NK-92 (cell line): ENCODE data around the gene PARVA.
"Not testable (repeated sequence)": the region's sequence is repeated elsewhere in the genome, so short reads cannot be mapped to it uniquely, and the experiment has no call there.

Experiments
- DNase-seq: peaks from one replicate; lab custom pipeline; 2025; ENCODE audit not compliant: unreplicated experiment; lab: John Stamatoyannopoulos, UW

The PARVA gene, protein sequence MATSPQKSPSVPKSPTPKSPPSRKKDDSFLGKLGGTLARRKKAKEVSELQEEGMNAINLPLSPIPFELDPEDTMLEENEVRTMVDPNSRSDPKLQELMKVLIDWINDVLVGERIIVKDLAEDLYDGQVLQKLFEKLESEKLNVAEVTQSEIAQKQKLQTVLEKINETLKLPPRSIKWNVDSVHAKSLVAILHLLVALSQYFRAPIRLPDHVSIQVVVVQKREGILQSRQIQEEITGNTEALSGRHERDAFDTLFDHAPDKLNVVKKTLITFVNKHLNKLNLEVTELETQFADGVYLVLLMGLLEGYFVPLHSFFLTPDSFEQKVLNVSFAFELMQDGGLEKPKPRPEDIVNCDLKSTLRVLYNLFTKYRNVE

DNA sequence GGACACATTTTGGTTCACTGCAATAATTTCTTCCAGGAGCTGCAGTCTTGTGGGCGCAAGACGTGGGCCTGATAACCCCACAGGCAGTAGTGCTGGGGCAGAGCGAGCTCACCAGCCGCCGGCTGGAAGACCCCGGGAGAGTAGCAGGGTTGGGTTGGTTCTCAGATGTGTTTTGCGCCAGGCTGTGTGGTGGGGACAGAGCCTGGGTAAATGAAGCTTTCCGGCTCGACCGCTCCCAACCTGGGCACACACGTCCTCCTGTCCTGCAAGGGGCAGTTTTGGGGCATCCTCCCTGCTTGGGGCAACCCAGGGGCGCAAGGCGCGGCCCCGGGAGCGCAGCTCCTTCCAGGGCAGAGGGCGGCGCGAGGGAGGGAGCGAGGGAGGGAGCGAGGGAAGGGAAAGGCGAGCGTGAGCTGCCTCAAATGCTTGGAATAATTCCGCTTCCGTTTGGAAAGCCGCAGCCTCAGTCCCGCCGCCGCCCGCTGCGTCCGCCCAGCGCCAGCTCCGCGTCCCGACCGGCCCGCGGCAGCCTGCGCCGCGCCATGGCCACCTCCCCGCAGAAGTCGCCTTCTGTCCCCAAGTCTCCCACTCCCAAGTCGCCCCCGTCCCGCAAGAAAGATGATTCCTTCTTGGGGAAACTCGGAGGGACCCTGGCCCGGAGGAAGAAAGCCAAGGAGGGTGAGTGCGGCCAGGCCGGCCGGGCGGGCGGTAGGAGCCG is at the start of gene PARVA:
PARVA (plus strand) TSS at position 466 of the 718 bp plus-strand sequence; CDS start at position 543, 77 bp downstream.
- DNase-seq: no peak

DNA sequence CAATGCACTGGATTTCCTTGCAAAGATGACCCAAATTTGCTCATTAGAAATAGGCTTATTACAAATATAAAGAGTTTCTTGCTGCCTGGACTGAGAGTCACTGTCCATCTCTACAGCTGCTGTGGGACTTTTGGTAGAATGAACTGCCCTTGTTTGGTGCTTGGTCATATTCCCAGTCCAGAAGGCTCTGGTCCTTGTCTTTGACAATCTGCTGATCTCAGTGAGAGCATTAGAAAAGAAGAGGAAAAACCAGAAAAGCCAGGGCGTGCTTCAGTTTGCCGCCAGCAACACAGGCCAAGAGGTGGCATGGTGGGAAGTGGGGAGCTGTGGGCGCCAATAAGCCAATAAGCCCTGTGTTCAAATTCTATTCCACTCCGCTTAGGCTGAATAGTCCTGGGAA is 48.2 kb upstream of the PARVA start:
- DNase-seq: no peak

DNA sequence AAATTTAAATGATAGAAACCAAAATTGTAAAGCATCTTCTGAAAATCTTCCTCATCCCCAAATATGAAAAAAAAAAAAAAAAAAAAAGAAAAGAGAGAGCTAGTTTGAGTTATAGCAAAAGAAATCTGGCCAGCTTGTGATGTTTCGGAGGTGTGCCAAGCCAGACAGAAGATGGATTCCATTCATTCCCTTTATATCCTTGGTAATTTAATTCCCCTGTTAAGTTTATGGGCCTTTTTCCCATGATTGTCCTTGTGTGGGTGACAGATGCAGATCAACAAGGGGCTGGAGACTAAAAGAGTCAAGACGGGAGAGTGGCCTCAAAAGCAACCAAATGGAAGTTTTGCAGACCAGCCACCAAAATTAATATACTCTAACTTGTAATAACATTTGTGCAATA is 47.6 kb upstream of the PARVA start:
- DNase-seq: no peak

DNA sequence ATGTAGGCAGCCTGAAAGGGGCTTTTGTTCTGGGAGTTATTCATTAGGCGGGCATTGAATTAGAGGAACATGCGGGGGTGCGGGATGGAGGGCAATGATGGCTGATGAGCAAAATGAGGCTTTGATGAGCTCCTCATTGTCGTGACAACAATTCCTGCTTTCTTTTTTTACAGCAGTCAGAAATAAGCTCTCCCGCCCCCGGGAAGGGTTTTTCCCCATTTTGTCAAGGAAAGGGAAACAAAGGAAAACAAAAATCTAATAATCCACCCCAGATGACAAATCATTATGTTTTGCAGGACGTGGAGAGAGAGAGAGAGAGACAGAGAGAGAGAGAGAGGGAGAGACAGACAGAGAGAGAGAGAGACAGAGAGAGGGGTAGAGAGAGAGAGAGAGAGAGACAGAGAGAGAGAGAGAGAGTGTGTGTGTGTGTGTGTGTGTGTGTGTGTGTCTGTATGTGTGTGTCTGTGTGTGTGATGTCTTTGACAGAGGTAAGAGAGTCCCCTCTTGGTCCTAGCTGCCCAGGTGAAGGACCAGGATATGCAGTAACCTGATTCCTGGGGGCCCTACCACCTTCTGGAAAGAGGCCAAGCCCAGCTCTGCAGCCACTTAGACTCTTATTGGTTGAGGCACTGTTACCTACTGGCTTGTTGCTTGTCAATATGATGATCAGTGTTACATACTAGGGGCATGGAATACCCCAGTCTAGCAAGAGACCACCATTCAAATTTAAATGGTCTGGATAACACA is 46.7 kb upstream of the PARVA start:
- DNase-seq: no peak

DNA sequence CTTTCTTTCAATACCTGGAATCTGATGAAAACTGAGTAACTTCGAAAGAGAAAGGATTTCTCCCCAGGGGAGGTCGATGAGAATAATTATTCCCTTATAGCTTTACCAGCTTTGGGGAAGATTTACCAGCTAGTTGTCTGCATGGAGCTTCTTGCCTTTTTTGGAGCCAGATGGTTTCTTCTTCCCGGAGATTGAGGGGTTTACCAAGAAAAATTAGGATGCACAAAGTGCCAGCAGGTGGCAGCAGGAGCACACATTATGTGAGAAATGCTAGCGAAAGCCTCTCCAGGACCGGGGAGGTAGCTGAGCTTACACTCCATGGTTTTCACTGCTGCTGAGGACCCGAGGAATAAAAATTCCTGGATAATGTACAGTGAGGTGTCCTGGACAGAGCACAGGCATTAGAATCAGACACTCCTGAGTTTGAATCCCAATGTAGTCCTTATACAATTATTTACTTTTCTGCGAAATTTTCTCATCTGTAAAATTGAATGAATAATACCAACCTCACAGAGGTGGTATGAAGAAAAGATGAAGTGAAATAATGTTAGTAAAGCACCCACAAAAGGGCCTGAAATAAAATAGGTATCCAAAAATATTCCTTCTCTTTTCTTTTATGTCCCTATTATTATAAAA is 46.0 kb upstream of the PARVA start:
- DNase-seq: peak; percentile 15

DNA sequence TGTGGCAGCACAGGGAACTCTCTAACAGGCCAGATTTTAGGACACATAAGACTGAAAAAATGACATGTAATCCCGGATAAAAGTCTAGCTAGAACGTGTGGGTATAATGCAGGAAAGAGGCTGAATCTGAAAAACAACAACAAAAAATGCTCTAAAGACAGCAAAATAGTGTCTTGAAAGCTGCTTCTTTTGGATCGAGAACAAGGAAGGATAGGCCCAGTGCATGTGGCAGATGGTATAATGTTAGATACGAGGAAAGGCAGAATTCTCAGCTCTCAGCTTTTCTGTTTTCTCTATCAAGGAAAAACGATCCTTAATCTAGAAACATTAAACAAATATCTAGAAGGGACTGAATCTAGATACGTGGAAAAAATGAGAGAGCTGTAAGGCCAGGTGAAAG is 33.8 kb upstream of the PARVA start:
- no peak for DNase-seq

DNA sequence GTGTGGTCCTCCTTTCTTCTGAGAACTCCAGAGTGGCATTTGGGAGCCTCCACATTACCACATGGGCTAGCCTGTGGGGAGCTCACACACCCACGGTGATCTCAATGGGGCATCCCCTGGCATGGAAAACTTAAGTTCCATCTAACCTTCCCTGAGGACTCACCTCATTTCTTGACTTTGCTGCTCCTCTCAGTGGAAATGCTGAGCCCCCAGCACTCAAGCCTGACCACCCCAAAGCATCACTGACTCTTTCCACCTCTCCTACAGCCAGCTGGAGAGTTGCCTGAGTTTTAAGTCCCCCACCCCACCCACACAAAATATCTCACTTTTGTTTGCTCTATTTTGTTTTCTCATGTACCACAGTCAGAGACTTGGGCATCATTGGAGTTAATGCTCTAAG is 23.8 kb upstream of the PARVA start:
- DNase-seq: no peak

DNA sequence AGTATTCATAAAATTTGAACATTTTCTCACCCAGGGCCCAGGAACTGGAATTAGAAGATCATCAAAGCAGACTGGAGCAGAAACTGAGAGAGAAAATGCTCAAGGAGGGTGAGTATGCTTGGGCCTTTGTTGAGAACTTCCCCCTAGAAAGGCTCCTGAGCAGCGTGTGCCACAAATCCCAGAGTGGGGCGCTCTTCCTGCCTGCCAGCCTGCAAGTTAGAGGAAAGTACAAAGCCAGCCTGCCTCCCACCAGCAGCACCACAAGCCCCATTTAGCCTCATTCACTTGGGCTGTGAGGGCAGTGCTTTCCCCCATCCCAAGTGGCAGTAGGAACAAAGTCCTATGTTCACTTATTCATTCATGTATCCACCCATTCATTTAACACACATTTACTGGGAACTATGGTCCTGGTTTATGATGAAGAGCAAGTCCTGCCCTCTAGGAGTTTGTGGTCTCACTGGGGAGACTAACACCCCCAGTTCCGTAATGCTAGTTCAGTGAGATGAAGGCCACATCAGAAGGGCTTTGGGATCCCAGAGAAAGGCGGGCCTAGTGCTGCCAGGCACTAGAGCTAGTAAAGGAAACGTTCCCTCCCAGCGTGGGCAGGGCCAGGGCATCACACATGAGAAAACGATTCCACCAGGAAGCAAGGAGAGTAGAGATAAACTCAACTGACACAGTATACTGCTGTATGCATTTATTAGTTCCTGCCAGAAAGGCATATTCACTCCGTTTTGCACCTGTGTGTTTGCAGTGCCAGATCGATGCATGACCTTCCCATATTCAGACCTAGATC is 22.4 kb upstream of the PARVA start:
- no peak for DNase-seq

DNA sequence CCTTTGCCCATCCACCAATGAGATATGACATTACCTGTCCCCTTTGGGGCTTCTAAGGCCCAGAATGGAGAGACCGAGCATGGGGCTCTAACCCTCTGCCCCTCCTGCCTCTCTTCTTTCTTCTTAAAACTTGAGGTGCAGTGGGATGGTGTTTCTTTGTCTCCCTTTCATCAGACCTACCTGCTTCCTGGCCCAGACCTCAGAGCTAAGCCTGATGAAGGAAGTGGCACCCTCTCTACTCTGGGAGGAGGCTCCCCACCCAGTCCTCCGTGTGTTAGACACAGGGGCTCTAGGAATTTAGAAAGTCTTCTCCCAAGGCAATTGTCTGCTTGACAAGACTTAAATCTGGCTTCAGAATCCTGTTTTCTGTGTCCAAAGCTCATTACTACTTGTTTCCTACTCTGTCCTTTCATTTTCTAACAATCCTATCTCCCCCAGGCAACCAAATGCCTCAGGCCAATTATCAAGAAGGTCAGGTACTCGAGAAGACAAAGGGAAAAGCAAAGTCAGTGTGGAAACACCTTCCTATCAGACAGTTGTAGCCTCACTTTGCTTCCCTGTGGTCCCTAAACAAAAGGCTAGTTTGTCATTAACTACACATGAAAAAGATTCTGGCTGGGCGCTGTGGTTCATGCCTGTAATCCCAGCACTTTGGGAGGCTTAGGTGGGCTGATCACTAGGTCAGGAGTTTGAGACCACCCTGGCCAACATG is 20.3 kb upstream of the PARVA start:
- no peak for DNase-seq

DNA sequence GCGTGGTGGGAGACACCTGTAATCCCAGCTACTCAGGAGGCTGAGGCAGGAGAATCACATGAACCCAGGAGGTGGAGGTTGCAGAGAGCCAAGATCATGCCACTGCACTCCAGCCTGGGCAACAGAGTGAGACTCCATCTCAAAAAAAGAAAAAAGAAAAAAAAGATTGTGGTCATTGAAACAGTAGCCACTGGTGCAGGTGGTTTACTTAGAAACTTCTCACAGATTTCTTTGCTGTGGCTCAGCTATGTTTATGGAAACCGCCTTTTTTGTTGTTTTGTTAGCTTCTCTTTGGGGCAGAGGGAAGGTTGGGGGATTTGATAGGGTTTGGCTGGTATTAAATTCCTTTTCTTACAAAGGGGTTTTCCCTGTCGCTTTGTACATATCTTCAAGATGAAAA is 19.7 kb upstream of the PARVA start:
- not testable (repeated sequence) for DNase-seq

DNA sequence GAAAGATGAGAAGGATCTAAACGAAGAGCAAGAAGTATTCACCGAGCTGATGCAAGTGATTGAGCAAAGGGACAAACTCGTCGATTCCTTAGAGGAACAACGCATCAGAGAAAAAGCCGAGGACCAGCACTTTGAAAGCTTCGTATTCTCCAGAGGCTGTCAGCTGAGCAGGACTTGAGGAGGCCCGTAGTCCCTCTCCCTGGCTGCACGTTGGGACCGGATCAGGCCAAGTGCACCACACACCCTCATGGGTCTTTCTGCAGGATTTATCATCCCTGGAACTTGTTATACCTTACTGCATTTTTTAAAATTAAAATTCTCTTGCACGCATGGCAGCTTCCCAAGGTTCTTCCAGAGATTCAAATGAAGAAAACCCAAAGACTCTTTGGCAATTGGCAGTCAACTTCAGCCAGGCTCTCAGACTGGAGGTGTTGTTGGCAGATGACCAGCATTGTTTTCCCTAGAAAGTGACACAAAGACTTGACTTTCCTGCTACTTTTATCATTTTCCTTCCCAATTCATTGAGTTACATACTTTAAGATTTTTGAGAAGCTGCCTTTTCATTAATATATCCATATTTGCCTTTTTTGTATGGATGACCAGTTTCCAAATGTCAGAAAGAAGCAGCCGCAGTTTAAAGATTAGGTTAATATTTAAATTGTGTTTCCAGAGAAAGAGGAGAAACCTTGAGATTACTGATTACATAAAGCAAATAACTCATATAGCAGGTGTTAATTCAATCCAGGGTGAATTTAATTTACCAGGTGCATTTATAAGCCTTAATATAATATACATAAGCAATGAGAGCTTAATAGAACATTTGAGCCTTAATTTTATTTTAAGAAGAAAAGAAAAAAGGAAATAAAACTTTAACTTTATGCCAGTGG is 18.8 kb upstream of the PARVA start:
- no peak for DNase-seq

DNA sequence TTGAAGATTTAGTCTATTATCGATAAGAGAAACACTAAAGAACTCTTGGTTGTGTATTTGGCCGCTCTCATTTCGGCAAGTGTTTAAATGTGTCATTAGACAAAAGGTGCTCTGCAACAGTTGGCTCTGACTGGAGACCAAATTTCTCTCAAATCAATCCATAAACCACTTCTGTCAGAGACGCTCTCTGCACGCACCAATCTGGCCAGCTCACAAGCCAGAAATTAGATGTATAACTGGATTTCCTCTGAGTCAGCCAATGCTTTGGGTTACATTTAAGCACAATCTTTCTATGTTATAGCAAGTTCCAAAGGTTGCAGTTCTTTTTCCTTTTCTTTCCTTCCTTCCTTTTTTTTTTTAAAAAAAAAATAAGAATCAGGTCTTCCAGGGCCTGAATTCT is 17.6 kb upstream of the PARVA start:
- DNase-seq: no peak

DNA sequence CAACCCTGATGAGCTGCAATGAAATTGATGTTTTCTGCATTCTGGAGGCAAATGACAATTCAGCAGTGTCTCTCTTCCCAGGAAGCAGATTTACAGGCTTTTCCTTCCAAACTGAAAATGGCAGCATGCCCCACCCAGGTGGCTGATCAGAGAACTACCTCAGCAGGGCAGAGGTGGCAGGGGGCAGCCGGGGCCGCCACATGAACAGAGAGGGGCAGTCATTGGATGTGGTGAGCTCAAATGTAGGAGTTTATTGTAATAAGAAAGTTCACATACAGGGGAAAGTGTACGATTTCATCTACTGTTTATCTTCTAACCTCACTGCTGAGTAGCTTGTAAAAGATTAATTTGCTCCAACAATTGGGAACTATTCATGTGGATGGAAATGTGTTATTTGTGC is 15.7 kb upstream of the PARVA start:
- DNase-seq: no peak

DNA sequence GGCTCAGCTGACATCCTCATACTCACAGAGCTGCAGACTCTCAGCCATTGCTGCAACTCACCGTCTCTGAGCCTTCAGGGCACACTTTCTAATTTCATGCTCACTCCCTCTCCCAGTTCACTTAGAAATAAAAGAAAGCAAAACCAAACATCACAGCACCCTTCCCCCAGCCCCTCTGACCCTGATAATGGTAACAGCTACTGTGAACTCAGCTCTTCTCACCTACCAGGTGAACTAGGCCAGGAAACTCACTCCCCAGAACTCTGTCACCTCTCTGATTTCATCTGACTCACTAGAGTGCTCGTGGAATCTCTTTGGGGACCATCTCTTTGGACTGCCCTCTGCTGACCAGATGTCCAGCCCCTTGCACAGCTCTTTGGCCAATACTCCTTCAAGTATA is 14.5 kb upstream of the PARVA start:
- DNase-seq: no peak

DNA sequence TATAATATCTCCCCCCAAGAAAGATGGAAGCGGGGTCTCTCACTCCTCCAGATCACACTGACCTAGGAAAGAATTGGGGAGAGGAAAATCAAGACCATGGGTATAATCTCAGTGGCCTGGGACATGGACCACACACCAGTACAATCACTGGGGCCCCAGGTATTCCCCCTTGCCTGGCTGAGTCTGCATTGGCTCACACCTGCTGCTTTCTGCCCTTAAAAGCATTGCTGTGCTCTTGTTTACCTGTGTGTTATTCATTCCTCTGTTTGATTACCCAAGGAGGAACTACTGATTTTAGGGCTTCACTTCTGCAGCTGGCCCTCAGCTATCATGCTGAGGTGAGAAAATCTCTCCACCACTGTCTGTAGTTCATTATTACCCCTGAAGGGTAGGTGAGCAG is 14.0 kb upstream of the PARVA start:
- no peak for DNase-seq

DNA sequence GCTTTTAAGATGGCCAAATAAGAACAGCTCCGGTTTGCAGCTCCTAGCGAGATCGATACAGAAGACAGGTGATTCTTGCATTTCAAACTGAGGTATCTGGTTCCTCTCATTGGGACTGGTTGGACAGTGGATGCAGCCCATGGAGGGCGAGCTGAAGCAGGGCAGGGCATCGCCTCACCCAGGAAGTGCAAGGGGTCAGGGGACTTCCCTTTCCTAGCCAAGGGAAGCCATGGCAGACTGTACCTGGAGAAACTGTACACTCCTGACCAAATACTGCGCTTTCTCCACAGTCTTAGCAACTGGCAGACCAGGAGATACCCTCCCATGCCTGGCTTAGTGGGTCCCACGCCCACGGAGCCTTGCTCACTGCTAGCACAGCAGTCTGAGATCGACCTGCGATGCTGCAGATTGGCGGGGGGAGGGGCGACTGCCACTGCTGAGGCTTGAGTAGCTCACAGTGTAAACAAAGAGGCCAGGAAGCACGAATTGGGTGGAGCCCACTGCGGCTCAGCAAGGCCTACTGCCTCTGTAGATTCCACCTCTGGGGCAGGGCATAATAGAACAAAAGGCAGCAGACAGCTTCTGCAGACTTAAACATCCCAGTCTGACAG is 11.3 kb upstream of the PARVA start:
- DNase-seq: not testable (repeated sequence)

DNA sequence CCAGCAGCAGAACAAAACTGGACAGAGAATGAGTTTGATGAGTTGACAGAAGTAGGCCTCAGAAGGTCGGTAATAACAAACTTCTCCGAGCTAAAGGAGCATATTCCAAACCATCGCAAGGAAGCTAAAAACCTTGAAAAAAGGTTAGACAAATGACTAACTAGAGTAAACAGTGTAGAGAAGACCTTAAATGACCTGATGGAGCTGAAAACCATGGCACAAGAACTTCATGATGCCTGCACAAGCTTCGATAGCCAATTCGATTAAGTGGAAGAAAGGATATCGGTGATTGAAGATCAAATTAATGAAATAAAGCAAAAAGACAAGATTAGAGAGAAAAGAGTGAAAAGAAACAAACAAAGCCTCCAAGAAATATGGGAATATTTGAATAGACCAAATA is 10.3 kb upstream of the PARVA start:
- DNase-seq: not testable (repeated sequence)

DNA sequence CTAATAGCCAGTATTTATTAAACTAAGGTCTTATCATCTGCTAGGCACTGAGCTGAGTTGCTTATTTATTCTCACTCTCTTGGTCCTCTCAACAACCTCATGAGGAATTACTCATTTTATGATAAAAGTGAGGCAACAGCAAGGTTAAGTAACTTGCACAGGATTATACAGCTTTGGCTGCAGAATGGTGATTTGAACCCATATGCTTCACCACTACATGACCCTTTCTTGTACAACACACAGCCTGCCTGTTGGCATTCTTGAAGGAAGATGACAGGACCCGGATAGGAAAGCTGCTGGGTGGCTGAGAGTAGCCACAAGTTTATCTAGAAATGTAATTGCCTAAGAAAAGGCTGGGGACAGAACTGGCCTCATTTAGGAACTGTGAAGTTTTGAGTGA is 5.3 kb upstream of the PARVA start:
- no peak for DNase-seq

DNA sequence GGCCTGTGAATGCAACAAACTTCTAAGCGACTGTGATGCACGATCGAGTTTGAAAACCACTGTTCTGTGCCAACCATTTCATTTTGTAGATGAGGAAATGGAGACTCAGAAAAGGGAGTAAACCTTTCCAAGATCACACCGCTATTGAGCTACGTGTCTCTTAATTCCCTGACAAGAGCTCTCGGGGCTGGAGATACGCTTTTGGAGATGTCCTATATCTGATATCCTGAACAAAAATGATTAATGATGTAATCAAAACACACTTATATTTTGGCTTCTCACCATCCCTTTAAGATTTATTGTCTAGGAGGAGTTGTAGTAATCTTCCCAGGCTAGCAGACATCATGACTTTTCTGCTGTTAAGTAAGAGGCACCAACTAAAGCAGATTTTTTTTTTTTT is 1.7 kb upstream of the PARVA start:
- no peak for DNase-seq
